A549 (cell line): Measurements from ENCODE around the gene PLCB1. TPM values are rescaled to one million over a fixed set of nuclear protein-coding genes. Genes with fewer than 3 reads are reported as not detected.
A peak's percentile ranks its signal among the peaks of the same experiment; 100 is the strongest.

Experiments used
- ATAC-seq, 2 experiments: fragments of 200-7000 bp in 1 of 2; fragments of >200 bp in 1 of 2; cut with Nextera tagmentation in 1 of 2; cut with Tn5 transposase in 1 of 2; 3 replicates each; pipeline versions ENCODE4 v1.8.0 to v1.9.1; 2018 to 2020; ENCODE audit warnings: mild to moderate bottlenecking in 1 of 2, moderate library complexity in 1 of 2
- CTCF ChIA-PET: fragments of 300-600 bp; sonication (Branson Sonifier 250); formaldehyde crosslinking; extraction: SDS; loops from one replicate; lab custom pipeline; 2021; ENCODE audit warnings: antibody characterized with exemption, inconsistent platforms; lab: Yijun Ruan, JAX
- POLR2A ChIA-PET: fragments of 350-600 bp; formaldehyde crosslinking; extraction: SDS; loops from one replicate; lab custom pipeline; 2021; ENCODE audit warnings: antibody characterized with exemption, inconsistent platforms; lab: Yijun Ruan, JAX
- DNase-seq, 2 experiments: peaks; one replicate each; pipeline versions ENCODE4 v3.0.0 to v3.0.0-alpha.2; 2011 to 2016; ENCODE audit warnings: low read depth in 1 of 2, low spot score in 1 of 2
- FAIRE-seq: peaks from 2 replicates; lab custom pipeline; 2011; peaks lifted over from hg19 to GRCh38; lab: Jason Lieb, UNC
- H3K27ac ChIP-seq, 2 experiments: fragments of >200 bp; sonication (Bioruptor Twin); formaldehyde crosslinking; 3 replicates each; pipeline ENCODE4 v1.5.1; 2016 to 2017
- H3K4me1 ChIP-seq: fragments of >200 bp; sonication (Bioruptor Twin); formaldehyde crosslinking; 3 replicates; pipeline ENCODE4 v1.6.1; 2016
- H3K4me2 ChIP-seq: fragments of >200 bp; sonication (Bioruptor Twin); formaldehyde crosslinking; 3 replicates; pipeline ENCODE4 v1.6.1; 2016
- H3K4me3 ChIP-seq: fragments of >200 bp; sonication (Bioruptor Twin); formaldehyde crosslinking; 3 replicates; pipeline ENCODE4 v1.5.1; 2016
- H3K9me3 ChIP-seq: fragments of >200 bp; sonication (Bioruptor Twin); formaldehyde crosslinking; 3 replicates; pipeline ENCODE4 v1.6.1; 2016
- BHLHE40 ChIP-seq: IDR thresholded peaks from 2 replicates; pipeline ENCODE4 v1.6.1; 2012; ENCODE audit warnings: low read depth, low read length, inconsistent platforms
- CBX2 ChIP-seq: fragments of 200-600 bp; sonication (generic); IDR thresholded peaks from 2 replicates; pipeline ENCODE4 v1.6.1; 2016; ENCODE audit warnings: low read depth, mild to moderate bottlenecking, borderline replicate concordance
- CBX8 ChIP-seq: fragments of 200-600 bp; sonication (generic); IDR thresholded peaks from 2 replicates; pipeline ENCODE4 v1.6.1; 2016
- CEBPB ChIP-seq, 2 experiments: fragments of >200 bp in 1 of 2; sonication (Bioruptor Twin) in 1 of 2; formaldehyde crosslinking in 1 of 2; IDR thresholded peaks; 2 replicates each; pipeline ENCODE4 v1.6.1; 2012 to 2016
- CHD2 ChIP-seq: fragments of 150-350 bp; IDR thresholded peaks from 2 replicates; pipeline ENCODE4 v1.6.1; 2014; ENCODE audit warnings: low read length; ENCODE audit not compliant: partially characterized antibody
- EP300 ChIP-seq, 2 experiments: fragments of >200 bp; sonication (Bioruptor Twin); formaldehyde crosslinking; IDR thresholded peaks; 2 replicates in 1 of 2; 3 replicates in 1 of 2; pipeline ENCODE4 v1.6.1; 2016 to 2017
- FOSB ChIP-seq: fragments of 250-450 bp; sonication (Bioruptor Pico); IDR thresholded peaks from 2 replicates; pipeline ENCODE4 v1.5.0; 2020; ENCODE audit warnings: mild to moderate bottlenecking, moderate library complexity
- HDAC2 ChIP-seq: fragments of 200-600 bp; sonication (generic); IDR thresholded peaks from 2 replicates; pipeline ENCODE4 v1.6.1; 2016
- HOXB13 ChIP-seq: fragments of 250-450 bp; sonication (Bioruptor Pico); IDR thresholded peaks from 2 replicates; pipeline ENCODE4 v1.5.0; 2020; ENCODE audit warnings: low read depth, mild to moderate bottlenecking, moderate library complexity
- KDM1A ChIP-seq: fragments of 200-600 bp; sonication (generic); IDR thresholded peaks from 2 replicates; pipeline ENCODE4 v1.6.1; 2016; ENCODE audit warnings: low read depth, mild to moderate bottlenecking
- KDM5A ChIP-seq: fragments of 200-600 bp; sonication (generic); IDR thresholded peaks from 2 replicates; pipeline ENCODE4 v1.6.1; 2016; ENCODE audit warnings: antibody characterized with exemption, mild to moderate bottlenecking
- MYC ChIP-seq: IDR thresholded peaks from 2 replicates; pipeline ENCODE4 v1.6.1; 2012; ENCODE audit warnings: mild to moderate bottlenecking, inconsistent platforms, low read length, improper control_type of control experiment, borderline replicate concordance
- NR3C1 ChIP-seq: fragments of >200 bp; sonication (Bioruptor Twin); formaldehyde crosslinking; IDR thresholded peaks from 3 replicates; pipeline ENCODE4 v1.6.1; 2017
- PHF8 ChIP-seq: fragments of 200-600 bp; sonication (generic); IDR thresholded peaks from 2 replicates; pipeline ENCODE4 v1.6.1; 2016; ENCODE audit warnings: low read depth, mild to moderate bottlenecking, antibody characterized with exemption, moderate library complexity, borderline replicate concordance
- RAD21 ChIP-seq, 2 experiments: fragments of >200 bp in 1 of 2; sonication (Bioruptor Twin) in 1 of 2; formaldehyde crosslinking in 1 of 2; IDR thresholded peaks in 1 of 2; conservative IDR thresholded peaks in 1 of 2; 2 replicates in 1 of 2; 3 replicates in 1 of 2; pipeline ENCODE4 v1.6.1; 2012 to 2018; ENCODE audit warnings: inconsistent platforms in 1 of 2
- RARB ChIP-seq: fragments of 250-450 bp; sonication (Bioruptor Pico); IDR thresholded peaks from 2 replicates; pipeline ENCODE4 v1.8.0; 2021; ENCODE audit warnings: mild to moderate bottlenecking, moderate library complexity
- RNF2 ChIP-seq: fragments of 200-600 bp; sonication (generic); IDR thresholded peaks from 2 replicates; pipeline ENCODE4 v1.6.1; 2016; ENCODE audit warnings: low read depth, mild to moderate bottlenecking, antibody characterized with exemption, moderate library complexity, borderline replicate concordance
- SMC3 ChIP-seq: fragments of >200 bp; sonication (Bioruptor Twin); formaldehyde crosslinking; IDR thresholded peaks from 3 replicates; pipeline ENCODE4 v1.6.1; 2018; ENCODE audit warnings: inconsistent platforms
- SREBF2 ChIP-seq: fragments of 450-650 bp; IDR thresholded peaks from 2 replicates; pipeline ENCODE4 v1.6.1; 2014; ENCODE audit warnings: mild to moderate bottlenecking, moderate library complexity
- ZSCAN20 ChIP-seq: fragments of 250-450 bp; sonication (Bioruptor Pico); IDR thresholded peaks from 2 replicates; pipeline ENCODE4 v1.8.0; 2022; ENCODE audit warnings: mild to moderate bottlenecking, moderate library complexity
- WGBS: methylation state at CpG from one replicate; pipeline ENCODE4 v1.1.6; 2017; ENCODE audit errors: missing lambda C conversion rate; 5-methylcytosine and 5-hydroxymethylcytosine counted together
- polyA minus RNA-seq: library from RNA; depleted of rRNA, polyadenylated mRNA; stranded (reverse); fragments of >200 nt; gene quantifications from 2 replicates; pipeline ENCODE4 v1.2.3, GENCODE V29; 2011; rRNA and poly(A)+ RNA removed
- polyA plus RNA-seq, 4 experiments: library from polyadenylated mRNA; depleted of rRNA in 3 of 4; stranded (reverse); fragments of >200 nt; fragmentation: RNase III in 1 of 4; extraction: RNeasy Plus Mini Kit Qiagen cat#74134 plus additional on column Dnase treatment in 1 of 4; gene quantifications; 2 replicates in 3 of 4; 3 replicates in 1 of 4; pipeline ENCODE4 v1.2.3, GENCODE V29; 2011 to 2017
- TF ChIP-seq, protein P1 (sequence below): IDR thresholded peaks from 2 replicates; pipeline ENCODE4 v1.6.1; 2012
- TF ChIP-seq, protein P2 (sequence below): fragments of 150-350 bp; IDR thresholded peaks from 2 replicates; pipeline ENCODE4 v1.6.1; 2014; ENCODE audit warnings: low read depth, mild to moderate bottlenecking, low read length
- TF ChIP-seq, protein P3 (sequence below): fragments of >200 bp; sonication (Bioruptor Twin); formaldehyde crosslinking; IDR thresholded peaks from 3 replicates; pipeline ENCODE4 v1.6.1; 2016
- TF ChIP-seq, protein P4 (sequence below): fragments of >200 bp; sonication (Bioruptor Twin); formaldehyde crosslinking; IDR thresholded peaks from 2 replicates; pipeline ENCODE4 v1.6.1; 2016
- TF ChIP-seq, protein P5 (sequence below): fragments of >200 bp; sonication (Bioruptor Twin); formaldehyde crosslinking; IDR thresholded peaks from 3 replicates; pipeline ENCODE4 v1.5.1; 2016
- TF ChIP-seq, protein P6 (sequence below): fragments of 200-600 bp; sonication (generic); IDR thresholded peaks from 2 replicates; pipeline ENCODE4 v1.6.1; 2016; ENCODE audit warnings: antibody characterized with exemption, mild to moderate bottlenecking, moderate library complexity
- TF ChIP-seq, protein P7 (sequence below): fragments of 450-650 bp; IDR thresholded peaks from 2 replicates; pipeline ENCODE4 v1.6.1; 2014; ENCODE audit warnings: antibody characterized with exemption
- TF ChIP-seq, protein P8 (sequence below): fragments of 250-450 bp; sonication (Bioruptor Pico); IDR thresholded peaks from 2 replicates; pipeline ENCODE4 v1.5.0; 2020; ENCODE audit warnings: low read depth, mild to moderate bottlenecking, moderate library complexity

PLCB1 gene
- polyA plus RNA-seq (2011; rRNA removed), result 5.9 and 6.3 TPM in 2 replicates
- polyA plus RNA-seq (2012; cell fraction: cytosol; rRNA removed), result 0.32 and 0.47 TPM in 2 replicates
- 0.25 and 0.56 TPM in 2 replicates for polyA plus RNA-seq (2012; cell fraction: nucleus; rRNA removed)
- 0.60 to 1.0 TPM (median 0.97 TPM) in 3 replicates for polyA plus RNA-seq (2017; fragmentation: RNase III; extraction: RNeasy Plus Mini Kit Qiagen cat#74134 plus additional on column Dnase treatment)
- polyA minus RNA-seq, result 6.5 and 10.2 TPM in 2 replicates

DNA sequence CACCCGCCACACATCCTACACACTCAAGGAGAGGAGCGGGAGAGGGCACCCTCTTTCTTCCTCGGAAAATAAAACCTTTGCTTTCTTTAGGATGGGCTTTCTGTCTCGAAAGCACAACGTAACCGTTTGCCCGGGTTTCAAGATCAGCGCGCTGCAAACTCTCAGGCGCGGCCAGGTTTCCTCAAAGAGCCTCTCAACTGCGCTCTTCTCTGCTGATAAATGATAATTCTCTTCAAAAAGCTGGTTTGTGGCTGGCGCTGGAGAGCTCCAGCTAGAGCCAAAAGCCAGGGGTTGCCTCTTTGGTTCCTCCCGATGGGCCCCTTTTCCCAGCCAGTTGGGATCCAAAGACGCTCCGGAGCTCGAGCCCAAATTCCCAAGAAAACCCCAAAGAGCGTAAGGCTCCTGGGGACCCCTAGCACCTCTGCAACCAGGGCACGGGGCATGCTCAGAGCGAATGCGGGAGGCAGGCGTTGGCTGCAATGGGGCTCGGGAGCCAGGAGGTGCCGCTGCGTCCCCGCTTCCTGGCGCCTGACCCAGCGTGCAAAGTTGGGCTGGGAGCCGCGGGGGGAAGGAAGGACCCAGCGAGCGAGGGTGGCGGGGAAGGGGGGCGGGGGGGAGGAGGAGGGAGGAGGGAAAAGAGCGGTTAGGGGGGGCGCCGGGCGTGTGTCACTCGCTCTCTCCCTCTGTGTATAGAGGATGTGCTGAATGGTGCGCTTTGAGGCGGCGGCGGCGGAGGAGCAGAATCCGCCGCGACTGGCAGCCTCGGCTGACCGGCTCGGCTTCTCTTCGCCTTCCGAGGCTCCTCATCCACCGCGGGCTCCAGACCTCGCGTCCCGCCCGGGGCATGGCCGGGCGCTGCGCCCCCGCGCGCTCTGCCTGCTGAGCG, at the start of gene PLCB1:
TSS of gene PLCB1 (plus strand) at position 669 of the 886 bp plus-strand sequence. CDS start 386 bp downstream, outside the sequence.
- no peaks in the 10 kb centered on the region; the same call in 2 of the 3 replicates for H3K4me1 ChIP-seq
- H3K9me3 ChIP-seq, result no peaks in the 10 kb centered on the region
- H3K4me3 ChIP-seq, result peak within 1 kb of the TSS; percentile 60
- peak within 1 kb of the TSS; percentile 40 to 73; a peak in 4 of 6 replicates for H3K27ac ChIP-seq
- ChIA-PET CTCF (interaction anchor here (0.6 to 3.0 kb wide), 17 partner anchors 9 to 590 kb away, joined by 3 to 26 read pairs (median 4); no protein-coding TSS in a partner anchor), POLR2A (no interaction called here)
- H3K4me2 ChIP-seq, result peak within 1 kb of the TSS; percentile 96
- FAIRE-seq (no peak), ATAC-seq (peak; percentile 97 to 99), DNase-seq (peak; percentile 73 to 82)
- WGBS, result 9% methylated on average over 35 of the region's 65 CpGs
- TF ChIP-seq SREBF2, result no peak
- no peak for TF ChIP-seq RNF2
- no peak for TF ChIP-seq HDAC2
- TF ChIP-seq RARB (CRISPR knock-in tag), result no peak
- TF ChIP-seq, protein P1, sequence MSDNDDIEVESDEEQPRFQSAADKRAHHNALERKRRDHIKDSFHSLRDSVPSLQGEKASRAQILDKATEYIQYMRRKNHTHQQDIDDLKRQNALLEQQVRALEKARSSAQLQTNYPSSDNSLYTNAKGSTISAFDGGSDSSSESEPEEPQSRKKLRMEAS, result peak; percentile 48; the same call in 1 of the 2 replicates
- no peak for TF ChIP-seq CEBPB (IDR thresholded peaks at IDR 0.05)
- TF ChIP-seq, protein P2, sequence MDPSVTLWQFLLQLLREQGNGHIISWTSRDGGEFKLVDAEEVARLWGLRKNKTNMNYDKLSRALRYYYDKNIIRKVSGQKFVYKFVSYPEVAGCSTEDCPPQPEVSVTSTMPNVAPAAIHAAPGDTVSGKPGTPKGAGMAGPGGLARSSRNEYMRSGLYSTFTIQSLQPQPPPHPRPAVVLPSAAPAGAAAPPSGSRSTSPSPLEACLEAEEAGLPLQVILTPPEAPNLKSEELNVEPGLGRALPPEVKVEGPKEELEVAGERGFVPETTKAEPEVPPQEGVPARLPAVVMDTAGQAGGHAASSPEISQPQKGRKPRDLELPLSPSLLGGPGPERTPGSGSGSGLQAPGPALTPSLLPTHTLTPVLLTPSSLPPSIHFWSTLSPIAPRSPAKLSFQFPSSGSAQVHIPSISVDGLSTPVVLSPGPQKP, result no peak
- TF ChIP-seq, protein P3, sequence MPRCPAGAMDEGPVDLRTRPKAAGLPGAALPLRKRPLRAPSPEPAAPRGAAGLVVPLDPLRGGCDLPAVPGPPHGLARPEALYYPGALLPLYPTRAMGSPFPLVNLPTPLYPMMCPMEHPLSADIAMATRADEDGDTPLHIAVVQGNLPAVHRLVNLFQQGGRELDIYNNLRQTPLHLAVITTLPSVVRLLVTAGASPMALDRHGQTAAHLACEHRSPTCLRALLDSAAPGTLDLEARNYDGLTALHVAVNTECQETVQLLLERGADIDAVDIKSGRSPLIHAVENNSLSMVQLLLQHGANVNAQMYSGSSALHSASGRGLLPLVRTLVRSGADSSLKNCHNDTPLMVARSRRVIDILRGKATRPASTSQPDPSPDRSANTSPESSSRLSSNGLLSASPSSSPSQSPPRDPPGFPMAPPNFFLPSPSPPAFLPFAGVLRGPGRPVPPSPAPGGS, result no peak
- TF ChIP-seq KDM5A, result no peak
- TF ChIP-seq EP300 (IDR thresholded peaks at IDR 0.05), result no peak
- TF ChIP-seq FOSB (CRISPR knock-in tag), result no peak
- TF ChIP-seq, protein P4, sequence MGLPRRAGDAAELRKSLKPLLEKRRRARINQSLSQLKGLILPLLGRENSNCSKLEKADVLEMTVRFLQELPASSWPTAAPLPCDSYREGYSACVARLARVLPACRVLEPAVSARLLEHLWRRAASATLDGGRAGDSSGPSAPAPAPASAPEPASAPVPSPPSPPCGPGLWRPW, result no peak
- TF ChIP-seq, protein P5, sequence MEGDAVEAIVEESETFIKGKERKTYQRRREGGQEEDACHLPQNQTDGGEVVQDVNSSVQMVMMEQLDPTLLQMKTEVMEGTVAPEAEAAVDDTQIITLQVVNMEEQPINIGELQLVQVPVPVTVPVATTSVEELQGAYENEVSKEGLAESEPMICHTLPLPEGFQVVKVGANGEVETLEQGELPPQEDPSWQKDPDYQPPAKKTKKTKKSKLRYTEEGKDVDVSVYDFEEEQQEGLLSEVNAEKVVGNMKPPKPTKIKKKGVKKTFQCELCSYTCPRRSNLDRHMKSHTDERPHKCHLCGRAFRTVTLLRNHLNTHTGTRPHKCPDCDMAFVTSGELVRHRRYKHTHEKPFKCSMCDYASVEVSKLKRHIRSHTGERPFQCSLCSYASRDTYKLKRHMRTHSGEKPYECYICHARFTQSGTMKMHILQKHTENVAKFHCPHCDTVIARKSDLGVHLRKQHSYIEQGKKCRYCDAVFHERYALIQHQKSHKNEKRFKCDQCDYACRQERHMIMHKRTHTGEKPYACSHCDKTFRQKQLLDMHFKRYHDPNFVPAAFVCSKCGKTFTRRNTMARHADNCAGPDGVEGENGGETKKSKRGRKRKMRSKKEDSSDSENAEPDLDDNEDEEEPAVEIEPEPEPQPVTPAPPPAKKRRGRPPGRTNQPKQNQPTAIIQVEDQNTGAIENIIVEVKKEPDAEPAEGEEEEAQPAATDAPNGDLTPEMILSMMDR, result peak; percentile 78
- TF ChIP-seq, protein P6, sequence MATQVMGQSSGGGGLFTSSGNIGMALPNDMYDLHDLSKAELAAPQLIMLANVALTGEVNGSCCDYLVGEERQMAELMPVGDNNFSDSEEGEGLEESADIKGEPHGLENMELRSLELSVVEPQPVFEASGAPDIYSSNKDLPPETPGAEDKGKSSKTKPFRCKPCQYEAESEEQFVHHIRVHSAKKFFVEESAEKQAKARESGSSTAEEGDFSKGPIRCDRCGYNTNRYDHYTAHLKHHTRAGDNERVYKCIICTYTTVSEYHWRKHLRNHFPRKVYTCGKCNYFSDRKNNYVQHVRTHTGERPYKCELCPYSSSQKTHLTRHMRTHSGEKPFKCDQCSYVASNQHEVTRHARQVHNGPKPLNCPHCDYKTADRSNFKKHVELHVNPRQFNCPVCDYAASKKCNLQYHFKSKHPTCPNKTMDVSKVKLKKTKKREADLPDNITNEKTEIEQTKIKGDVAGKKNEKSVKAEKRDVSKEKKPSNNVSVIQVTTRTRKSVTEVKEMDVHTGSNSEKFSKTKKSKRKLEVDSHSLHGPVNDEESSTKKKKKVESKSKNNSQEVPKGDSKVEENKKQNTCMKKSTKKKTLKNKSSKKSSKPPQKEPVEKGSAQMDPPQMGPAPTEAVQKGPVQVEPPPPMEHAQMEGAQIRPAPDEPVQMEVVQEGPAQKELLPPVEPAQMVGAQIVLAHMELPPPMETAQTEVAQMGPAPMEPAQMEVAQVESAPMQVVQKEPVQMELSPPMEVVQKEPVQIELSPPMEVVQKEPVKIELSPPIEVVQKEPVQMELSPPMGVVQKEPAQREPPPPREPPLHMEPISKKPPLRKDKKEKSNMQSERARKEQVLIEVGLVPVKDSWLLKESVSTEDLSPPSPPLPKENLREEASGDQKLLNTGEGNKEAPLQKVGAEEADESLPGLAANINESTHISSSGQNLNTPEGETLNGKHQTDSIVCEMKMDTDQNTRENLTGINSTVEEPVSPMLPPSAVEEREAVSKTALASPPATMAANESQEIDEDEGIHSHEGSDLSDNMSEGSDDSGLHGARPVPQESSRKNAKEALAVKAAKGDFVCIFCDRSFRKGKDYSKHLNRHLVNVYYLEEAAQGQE, result no peak
- no peak for TF ChIP-seq BHLHE40
- TF ChIP-seq MYC, result no peak
- no peak for TF ChIP-seq PHF8
- TF ChIP-seq CHD2, result no peak
- TF ChIP-seq ZSCAN20 (CRISPR knock-in tag), result no peak
- TF ChIP-seq SMC3, result peak; percentile 93
- no peak for TF ChIP-seq CBX2
- no peak for TF ChIP-seq HOXB13 (CRISPR knock-in tag)
- peak; percentile 84 to 98 for TF ChIP-seq RAD21 (conservative IDR thresholded peaks at IDR 0.05 in 1 of 2, IDR thresholded peaks at IDR 0.05 in 1 of 2)
- TF ChIP-seq, protein P7, sequence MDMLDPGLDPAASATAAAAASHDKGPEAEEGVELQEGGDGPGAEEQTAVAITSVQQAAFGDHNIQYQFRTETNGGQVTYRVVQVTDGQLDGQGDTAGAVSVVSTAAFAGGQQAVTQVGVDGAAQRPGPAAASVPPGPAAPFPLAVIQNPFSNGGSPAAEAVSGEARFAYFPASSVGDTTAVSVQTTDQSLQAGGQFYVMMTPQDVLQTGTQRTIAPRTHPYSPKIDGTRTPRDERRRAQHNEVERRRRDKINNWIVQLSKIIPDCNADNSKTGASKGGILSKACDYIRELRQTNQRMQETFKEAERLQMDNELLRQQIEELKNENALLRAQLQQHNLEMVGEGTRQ, result no peak
- no peak for TF ChIP-seq NR3C1
- no peak for TF ChIP-seq CBX8
- no peak for TF ChIP-seq KDM1A
- TF ChIP-seq, protein P8, sequence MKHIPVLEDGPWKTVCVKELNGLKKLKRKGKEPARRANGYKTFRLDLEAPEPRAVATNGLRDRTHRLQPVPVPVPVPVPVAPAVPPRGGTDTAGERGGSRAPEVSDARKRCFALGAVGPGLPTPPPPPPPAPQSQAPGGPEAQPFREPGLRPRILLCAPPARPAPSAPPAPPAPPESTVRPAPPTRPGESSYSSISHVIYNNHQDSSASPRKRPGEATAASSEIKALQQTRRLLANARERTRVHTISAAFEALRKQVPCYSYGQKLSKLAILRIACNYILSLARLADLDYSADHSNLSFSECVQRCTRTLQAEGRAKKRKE (CRISPR knock-in tag), result no peak
